Dermis microvascular lymphatic vessel endothelial cell (primary cell): ENCODE measurements around the gene TEX10. TPM values are rescaled to one million over a fixed set of nuclear protein-coding genes. Genes with fewer than 3 reads are reported as not detected.
"Not testable (repeated sequence)": the region's sequence is repeated elsewhere in the genome, so short reads cannot be mapped to it uniquely, and the experiment has no call there.

Source experiments
- DNase-seq, 2 donors: peaks; one replicate each; pipeline versions ENCODE4 v3.0.0 to v3.0.0-alpha.2; 2010; ENCODE audit warnings: low read depth in 2 of 2
- total RNA-seq: library from RNA; depleted of rRNA; stranded (reverse); fragments of >200 nt; gene quantifications from 2 replicates; pipeline ENCODE4 v1.2.1, GENCODE V29; 2014

Gene TEX10
- total RNA-seq, 1 donor from 2014 or later = 22.3 TPM

- DNase-seq = no peak
These were observed 2.6 kb downstream of the TEX10 start for GRCh38 chr9:100350188-100350587.

GRCh38 chr9:100346836-100347235 lies 5.9 kb downstream of the TEX10 start:
- DNase-seq = no peak

GRCh38 chr9:100341889-100342288 lies 10.9 kb downstream of the TEX10 start:
- DNase-seq = no peak

- DNase-seq = no peak
These were observed 12.5 kb downstream of the TEX10 start for GRCh38 chr9:100340224-100340623.

GRCh38 chr9:100338736-100339135 lies 14.0 kb downstream of the TEX10 start:
- not testable (repeated sequence) for DNase-seq

GRCh38 chr9:100324594-100325200 lies 28.0 kb downstream of the TEX10 start:
- DNase-seq = peak; percentile 11 to 48

GRCh38 chr9:100322954-100323536 lies 29.7 kb downstream of the TEX10 start:
- peak; percentile 38 to 50 for DNase-seq

GRCh38 chr9:100317706-100318105 lies 35.0 kb downstream of the TEX10 start:
- no peak for DNase-seq

- DNase-seq = no peak
These were observed 37.2 kb downstream of the TEX10 start for GRCh38 chr9:100315561-100315960.

GRCh38 chr9:100309992-100310391 lies 42.8 kb downstream of the TEX10 start:
- DNase-seq = no peak

- no peak for DNase-seq
These were observed 43.7 kb downstream of the TEX10 start for GRCh38 chr9:100308965-100309564.

GRCh38 chr9:100307080-100307479 lies 45.7 kb downstream of the TEX10 start:
- DNase-seq = no peak

- no peak for DNase-seq
These were observed 46.5 kb downstream of the TEX10 start for GRCh38 chr9:100306283-100306682.

GRCh38 chr9:100303747-100304146 lies 49.0 kb downstream of the TEX10 start:
- no peak for DNase-seq

- DNase-seq = no peak
These were observed 54.4 kb downstream of the TEX10 start for GRCh38 chr9:100298378-100298777.

GRCh38 chr9:100296407-100296806 lies 56.3 kb downstream of the TEX10 start:
- no peak for DNase-seq

GRCh38 chr9:100295240-100295639 lies 57.5 kb downstream of the TEX10 start:
- no peak for DNase-seq

- DNase-seq = no peak
These were observed 57.9 kb downstream of the TEX10 start for GRCh38 chr9:100294806-100295205.

- no peak for DNase-seq
These were observed 58.4 kb downstream of the TEX10 start for GRCh38 chr9:100294341-100294740.

GRCh38 chr9:100292414-100292813 lies 60.3 kb downstream of the TEX10 start:
- DNase-seq = no peak

GRCh38 chr9:100290714-100291113 lies 62.0 kb downstream of the TEX10 start:
- no peak for DNase-seq

GRCh38 chr9:100287186-100287585 lies 65.6 kb downstream of the TEX10 start:
- no peak for DNase-seq

- no peak for DNase-seq
These were observed 66.5 kb downstream of the TEX10 start for GRCh38 chr9:100286257-100286656.
